Hematopoietic multipotent progenitor cell treated with erythropoietin and hydrocortisone succinate and interleukin-3 and kit ligand, for 17 days (in vitro differentiated cells): ENCODE measurements around the gene THSD4.
"Not testable (repeated sequence)": the region's sequence is repeated elsewhere in the genome, so short reads cannot be mapped to it uniquely, and the experiment has no call there.

Experiments
- DNase-seq: peaks from one replicate; pipeline ENCODE4 v3.0.0-alpha.2; 2015; ENCODE audit warnings: low spot score

The THSD4 gene

GRCh38 chr15:71723344-71723743 is 608.1 kb downstream of the THSD4 start:
- no peak for DNase-seq

DNA sequence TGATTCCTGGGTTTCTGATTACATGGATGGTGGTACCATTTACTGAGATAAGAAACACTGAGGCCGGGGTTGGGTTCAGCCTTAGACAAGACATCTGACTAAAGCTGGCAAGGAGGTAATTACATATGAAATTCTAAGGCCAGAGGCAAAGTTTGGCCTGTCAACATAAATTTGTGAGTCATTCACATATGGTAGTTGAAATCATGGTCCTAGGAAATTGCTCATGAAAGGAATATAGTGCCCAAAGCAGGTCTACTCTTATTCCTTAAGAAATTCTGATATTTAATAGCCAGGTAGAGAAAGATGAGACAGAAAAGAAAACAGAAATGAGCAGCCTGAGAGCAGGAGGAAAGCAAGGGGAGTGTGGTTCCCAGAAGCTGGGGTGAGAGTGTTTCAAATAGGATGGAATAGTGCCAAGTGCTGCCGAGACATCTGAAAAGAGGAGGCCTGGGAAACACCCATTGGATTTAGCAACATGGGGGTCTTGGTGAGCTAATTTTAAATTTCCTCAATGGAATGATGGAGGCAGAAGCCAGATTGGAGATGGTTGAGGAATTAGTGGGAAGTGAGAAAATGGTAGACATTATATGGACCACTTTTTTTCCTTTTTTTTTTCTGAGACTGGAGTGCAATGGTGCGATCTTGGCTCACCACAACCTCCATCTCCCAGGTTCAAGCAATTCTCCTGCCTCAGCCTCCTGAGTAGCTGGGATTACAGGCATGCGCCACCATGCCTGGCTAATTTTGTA is 610.1 kb downstream of the THSD4 start:
- not testable (repeated sequence) for DNase-seq

DNA sequence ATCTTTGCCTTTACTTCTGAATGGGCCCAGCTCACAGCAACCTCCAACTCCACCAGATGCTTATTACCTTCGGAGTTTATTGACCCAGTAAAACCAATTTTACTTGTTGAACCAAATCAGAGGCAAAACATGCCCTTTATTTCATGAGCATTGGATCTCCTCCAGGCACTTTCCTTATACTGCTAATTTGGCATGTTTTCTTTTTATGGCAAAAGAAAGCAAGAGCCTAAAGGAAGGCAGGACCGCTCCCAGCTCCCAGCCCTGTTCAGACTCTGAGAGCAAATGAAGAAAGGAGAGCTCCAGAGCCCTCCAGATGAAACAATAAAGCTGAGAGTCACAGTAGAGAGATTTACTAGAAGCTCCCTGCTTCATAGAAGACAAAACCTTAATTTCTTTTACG is 613.6 kb downstream of the THSD4 start:
- DNase-seq: no peak

DNA sequence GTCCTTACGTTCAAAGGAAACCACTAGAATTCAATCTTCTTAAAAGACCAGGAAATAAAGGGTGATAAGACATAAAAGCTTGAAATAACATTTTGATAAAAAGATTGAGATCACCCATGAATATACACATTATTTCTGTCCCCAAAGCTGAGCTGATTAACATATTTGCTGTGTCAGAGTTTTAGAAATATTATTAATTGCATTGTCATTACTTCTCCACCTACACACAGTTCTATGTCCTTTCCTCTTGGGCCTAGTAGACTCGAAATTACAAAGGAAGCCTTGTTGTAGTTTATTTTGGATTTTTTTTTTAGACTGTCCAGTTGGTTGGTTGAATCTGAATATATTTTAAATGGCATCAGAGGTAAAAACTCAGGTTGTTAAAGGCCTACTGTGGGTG is 614.0 kb downstream of the THSD4 start:
- DNase-seq: no peak

- peak; percentile 8 for DNase-seq
These were observed 615.2 kb downstream of the THSD4 start for GRCh38 chr15:71730277-71731144.

DNA sequence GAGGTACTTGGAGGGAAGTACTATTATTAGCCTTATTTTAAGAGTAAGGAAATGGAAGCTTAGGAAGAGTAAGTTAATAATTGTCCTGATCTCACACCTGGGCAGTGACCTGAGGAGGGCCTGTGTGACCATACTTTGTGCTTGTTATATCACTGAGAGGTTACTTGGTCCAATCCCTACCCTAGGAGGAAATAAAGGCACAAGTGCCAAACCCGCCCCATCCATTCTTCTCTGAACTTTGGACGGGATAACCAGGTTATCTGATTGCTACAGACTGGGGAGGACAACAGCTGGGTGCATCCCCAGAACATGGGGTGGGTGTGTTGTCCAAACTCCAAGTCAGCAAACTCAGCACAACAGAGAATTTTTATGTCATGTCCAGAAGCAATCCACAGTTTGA is 617.4 kb downstream of the THSD4 start:
- no peak for DNase-seq

DNA sequence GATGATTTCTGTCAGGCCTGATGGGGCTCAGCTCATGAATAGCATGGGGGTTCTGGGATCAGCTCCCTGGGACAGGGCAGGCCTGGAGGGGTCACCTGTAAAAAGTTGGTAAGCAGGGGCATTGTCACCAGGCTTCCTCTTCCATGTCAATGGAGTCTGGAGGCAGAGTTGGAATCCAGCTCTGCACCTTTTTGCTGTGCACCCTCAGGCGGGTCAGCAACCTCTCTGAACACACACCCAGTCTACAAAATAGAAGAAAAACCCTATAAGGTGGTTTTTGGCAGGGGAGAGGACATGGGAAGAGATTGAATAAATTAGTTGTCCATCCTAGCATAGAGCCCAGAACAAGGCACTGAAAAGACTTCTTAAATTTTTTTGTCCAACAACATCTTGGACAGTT is 617.9 kb downstream of the THSD4 start:
- no peak for DNase-seq

- no peak for DNase-seq
These were observed 619.6 kb downstream of the THSD4 start for GRCh38 chr15:71734709-71735384.

DNA sequence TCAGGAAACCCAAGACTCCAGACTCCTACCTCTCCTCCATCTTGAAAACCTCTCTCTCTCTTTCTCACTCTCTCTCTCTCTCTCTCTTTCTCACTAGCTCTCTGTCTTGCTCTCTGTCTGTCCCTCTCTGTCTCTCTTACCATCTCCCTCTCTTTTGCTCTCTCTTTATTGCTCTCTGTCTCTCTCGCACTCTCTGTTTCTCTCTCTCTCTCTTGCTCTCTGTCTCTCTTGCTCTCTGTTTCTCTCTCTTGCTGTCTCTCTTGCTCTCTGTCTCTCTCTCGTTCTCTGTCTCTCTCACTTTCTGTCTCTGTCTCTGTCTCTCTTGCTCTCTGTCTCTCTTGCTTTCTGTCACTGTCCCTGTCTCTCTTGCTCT is 620.1 kb downstream of the THSD4 start:
- DNase-seq: no peak

DNA sequence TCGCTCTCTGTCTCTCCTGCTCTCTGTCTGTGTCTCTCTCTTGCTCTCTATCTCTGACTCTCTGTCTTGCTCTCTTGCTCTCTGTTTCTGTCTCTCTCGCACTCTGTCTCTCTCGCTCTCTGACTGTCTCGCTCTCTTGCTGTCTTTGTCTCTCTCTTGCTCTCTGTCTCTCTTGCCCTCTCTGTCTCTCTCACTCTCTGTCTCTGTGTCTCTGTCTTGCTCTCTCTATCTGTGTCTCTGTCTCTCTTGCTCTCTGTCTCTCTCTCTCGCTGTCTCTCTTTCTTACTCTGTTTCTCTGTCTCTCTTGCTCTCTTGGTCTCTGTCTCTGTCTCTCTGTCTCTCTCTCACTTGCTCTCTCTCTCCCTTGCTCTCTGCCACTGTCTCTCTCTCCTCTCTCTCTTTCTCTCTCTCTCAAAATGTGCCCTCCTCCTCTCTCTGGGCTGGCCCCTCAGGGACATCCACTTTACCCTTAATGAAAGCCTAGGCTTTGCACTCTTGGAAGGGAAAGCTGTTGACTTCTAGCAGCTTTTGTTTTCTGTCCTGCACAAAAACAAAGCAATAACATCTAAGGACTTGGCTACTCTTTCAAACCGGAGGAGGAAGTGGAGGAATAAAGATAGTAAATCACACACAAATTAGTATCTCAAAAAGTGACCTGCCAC is 621.1 kb downstream of the THSD4 start:
- DNase-seq: no peak

DNA sequence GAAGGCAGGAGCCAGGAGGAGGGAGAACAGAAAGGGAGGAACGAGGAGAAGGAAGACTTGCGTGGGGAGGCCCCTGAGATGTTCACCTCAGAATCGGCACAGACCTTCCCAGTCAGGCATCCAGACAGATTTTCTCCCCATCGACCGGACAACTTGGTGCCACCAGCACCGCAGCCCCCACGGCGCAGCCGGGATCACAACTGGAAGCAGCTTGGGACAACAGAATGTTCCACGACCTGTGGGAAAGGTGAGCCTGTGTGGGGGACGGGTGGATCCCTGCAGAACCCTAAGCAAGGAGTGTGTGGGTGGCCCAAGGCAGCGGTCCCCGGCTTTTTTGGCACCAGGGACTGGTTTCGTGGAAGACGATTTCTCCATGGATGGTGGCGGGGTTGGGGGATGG is 622.5 kb downstream of the THSD4 start:
- no peak for DNase-seq

- no peak for DNase-seq
These were observed 624.1 kb downstream of the THSD4 start for GRCh38 chr15:71739355-71739754.

- DNase-seq: no peak
These were observed 627.7 kb downstream of the THSD4 start for GRCh38 chr15:71742964-71743363.

DNA sequence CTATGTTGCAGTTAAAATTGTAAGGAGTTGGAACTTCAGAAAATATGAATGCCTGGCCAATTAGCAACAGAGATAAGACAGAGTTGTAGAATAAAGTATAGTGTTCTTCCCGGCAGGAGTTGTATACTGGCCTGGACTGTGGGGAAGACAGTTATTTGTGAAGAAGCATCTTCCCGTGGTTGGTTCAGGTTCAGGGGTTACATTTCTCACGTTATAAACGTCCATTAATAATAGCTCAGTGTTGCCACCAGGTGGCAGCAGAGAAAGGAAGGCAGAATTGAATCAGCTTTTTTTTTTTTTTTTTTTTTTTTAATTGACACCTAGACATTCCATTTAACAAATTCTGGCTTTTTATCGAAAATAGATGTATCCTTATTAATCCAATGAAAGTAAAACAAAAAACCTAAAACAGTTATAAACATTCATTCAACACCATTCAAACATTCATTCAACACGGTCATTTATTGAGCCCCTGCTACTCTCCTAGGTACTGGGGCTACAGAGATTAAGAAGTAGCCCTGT is 628.7 kb downstream of the THSD4 start:
- DNase-seq: peak; percentile 51

- DNase-seq: no peak
These were observed 631.4 kb downstream of the THSD4 start for GRCh38 chr15:71746719-71747118.

DNA sequence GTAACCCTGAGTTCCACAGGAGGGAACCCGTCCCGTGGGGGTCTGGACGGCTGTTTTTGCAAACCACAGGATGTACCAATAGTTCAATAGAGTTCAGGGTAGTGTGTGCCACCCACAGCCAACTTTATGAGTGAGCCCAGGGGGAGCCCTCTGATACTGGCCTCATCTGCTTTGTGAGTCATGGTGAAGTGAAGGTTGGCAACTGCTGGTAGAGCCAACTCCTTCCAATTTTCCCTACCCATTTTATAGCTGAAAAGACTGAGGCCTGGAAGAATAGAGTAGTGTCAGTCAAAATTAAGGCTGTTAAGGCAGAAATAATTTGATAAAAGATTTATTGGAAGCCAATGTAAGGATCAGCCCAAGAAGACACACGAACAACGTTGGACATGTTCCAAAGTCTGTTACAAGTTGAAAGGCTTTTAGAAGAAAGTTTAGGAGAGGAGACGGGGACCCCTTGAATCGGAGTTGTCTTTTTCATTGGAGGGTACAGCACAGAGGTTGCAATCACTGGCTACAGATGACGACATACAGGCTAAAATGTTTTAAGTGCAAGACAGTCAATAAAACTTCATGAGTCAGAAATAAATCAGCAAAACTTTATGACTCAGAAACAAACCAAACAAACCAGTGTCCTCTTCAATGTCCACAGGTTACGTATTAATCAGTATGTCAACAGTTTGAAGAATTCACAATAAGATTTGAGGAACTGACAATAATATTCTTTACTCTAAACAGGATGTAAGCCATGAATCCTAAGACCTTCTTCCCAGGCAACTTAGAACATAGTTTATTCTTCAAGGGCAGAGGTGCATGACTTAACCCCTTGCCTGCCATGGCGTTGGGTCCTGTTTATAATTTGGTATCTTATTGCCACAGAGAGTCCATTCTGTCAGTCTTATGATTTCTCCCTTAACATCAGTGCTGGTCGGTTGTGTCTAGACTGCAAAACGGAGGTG is 632.1 kb downstream of the THSD4 start:
- no peak for DNase-seq

DNA sequence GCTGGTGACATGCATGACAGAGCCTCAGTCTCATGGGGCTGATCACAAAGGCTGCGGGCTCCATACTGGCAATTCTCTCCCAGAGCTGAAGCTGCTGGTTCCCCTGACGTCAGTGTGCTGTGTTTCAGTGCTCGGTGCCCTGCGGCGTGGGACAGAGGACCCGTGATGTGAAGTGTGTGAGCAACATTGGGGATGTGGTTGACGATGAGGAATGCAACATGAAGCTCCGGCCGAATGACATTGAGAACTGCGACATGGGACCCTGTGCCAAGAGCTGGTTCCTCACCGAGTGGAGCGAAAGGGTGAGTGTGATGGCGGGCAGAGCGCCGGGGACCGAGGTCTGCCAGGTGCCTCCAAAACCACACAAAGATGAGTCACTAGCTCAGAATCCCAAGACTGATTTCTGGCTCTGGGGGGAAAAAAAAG is 633.0 kb downstream of the THSD4 start:
- no peak for DNase-seq

DNA sequence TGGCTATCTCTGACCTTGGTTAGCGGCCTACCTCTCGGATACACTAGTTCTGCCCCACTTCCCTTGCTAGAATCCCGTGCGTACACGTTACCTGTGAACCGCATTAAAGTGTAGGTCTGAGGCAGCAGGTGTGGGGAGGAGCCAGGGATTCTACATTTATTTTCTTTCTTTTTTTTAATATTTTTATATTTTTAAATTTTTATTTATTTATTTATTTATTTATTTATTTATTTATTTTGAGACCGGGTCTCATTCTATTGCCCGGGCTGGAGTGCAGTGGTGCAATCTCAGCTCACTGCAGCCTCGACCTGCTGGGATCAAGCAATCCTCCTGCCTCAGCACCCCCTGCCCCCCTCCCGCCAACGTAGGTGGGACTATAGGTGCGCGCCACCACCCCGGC is 634.2 kb downstream of the THSD4 start:
- no peak for DNase-seq

- no peak for DNase-seq
These were observed 636.9 kb downstream of the THSD4 start for GRCh38 chr15:71752128-71752527.

GRCh38 chr15:71752604-71753289 is 637.5 kb downstream of the THSD4 start:
- DNase-seq: no peak
